GM13976 (cell line): ENCODE measurements around the gene HSPH1.
"Not testable (repeated sequence)": the region's sequence is repeated elsewhere in the genome, so short reads cannot be mapped to it uniquely, and the experiment has no call there.

Experiments
- DNase-seq: peaks from one replicate; pipeline ENCODE4 v3.0.0; 2012; ENCODE audit warnings: low spot score
- in situ Hi-C: fragments of 300-500 bp; cut with MboI; formaldehyde crosslinking; loops from one replicate; pipeline ENCODE4 v1.12.0; 2022; ENCODE audit warnings: low sequenced_read_pairs, mixed read lengths, inconsistent platforms; ENCODE audit not compliant: unreplicated experiment
- TF ChIP-seq, protein P1 (sequence below): IDR thresholded peaks from 2 replicates; pipeline ENCODE4 v1.5.1; 2012; ENCODE audit warnings: borderline replicate concordance, mild to moderate bottlenecking; ENCODE audit not compliant: insufficient read depth; ENCODE audit errors: extremely low read depth, missing control alignments, control extremely low read depth

Gene HSPH1

DNA sequence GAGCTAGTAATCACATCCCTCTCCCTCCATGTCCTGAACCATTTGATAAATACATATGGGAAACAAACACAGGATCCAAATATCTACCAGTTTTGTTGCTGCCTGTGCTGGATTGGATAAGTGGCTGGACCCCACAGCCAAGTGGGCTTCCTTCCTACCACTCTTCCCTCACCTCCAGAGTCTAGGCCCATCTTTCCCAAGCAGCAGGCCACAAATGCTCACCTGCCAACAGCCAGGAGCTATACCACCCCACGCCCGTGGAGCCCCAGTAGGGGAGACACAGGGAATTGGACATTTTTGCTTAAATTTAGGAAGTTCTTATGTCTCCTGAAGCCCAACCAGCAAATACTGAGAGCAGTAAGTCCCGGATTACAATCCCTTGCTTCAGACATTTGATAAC is 55.8 kb downstream of the HSPH1 start:
- no peak for DNase-seq
- in situ Hi-C loops: no loop called here
- TF ChIP-seq, protein P1, sequence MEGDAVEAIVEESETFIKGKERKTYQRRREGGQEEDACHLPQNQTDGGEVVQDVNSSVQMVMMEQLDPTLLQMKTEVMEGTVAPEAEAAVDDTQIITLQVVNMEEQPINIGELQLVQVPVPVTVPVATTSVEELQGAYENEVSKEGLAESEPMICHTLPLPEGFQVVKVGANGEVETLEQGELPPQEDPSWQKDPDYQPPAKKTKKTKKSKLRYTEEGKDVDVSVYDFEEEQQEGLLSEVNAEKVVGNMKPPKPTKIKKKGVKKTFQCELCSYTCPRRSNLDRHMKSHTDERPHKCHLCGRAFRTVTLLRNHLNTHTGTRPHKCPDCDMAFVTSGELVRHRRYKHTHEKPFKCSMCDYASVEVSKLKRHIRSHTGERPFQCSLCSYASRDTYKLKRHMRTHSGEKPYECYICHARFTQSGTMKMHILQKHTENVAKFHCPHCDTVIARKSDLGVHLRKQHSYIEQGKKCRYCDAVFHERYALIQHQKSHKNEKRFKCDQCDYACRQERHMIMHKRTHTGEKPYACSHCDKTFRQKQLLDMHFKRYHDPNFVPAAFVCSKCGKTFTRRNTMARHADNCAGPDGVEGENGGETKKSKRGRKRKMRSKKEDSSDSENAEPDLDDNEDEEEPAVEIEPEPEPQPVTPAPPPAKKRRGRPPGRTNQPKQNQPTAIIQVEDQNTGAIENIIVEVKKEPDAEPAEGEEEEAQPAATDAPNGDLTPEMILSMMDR: no peak

- no peak for DNase-seq
- TF ChIP-seq, protein P1: no peak
Observed at GRCh38 chr13:31105020-31105795, 56.5 kb downstream of the HSPH1 start.

DNA sequence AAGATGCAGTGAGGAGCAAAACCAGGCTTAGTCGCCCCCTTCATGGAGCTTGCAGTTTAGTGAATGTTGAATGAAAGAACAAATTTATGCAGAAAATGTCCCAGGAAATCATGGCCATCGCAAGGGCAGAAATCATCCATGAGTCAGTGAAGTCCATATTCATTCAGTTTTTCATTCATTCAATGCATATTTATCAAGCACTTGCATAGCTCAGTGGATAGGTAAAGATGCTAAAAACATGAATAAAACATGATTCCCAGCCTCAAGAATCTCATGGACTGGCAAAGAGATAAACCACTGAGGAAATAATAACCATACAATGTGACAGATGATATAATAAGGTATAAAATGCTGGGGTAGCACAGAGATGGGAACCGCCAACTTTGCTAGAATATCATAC is 58.8 kb downstream of the HSPH1 start:
- in situ Hi-C loops: no loop called here
- DNase-seq: no peak
- TF ChIP-seq, protein P1: no peak

More at GRCh38 chr13:31105020-31105795, 56.5 kb downstream of the HSPH1 start:
- in situ Hi-C loops: no loop called here

DNA sequence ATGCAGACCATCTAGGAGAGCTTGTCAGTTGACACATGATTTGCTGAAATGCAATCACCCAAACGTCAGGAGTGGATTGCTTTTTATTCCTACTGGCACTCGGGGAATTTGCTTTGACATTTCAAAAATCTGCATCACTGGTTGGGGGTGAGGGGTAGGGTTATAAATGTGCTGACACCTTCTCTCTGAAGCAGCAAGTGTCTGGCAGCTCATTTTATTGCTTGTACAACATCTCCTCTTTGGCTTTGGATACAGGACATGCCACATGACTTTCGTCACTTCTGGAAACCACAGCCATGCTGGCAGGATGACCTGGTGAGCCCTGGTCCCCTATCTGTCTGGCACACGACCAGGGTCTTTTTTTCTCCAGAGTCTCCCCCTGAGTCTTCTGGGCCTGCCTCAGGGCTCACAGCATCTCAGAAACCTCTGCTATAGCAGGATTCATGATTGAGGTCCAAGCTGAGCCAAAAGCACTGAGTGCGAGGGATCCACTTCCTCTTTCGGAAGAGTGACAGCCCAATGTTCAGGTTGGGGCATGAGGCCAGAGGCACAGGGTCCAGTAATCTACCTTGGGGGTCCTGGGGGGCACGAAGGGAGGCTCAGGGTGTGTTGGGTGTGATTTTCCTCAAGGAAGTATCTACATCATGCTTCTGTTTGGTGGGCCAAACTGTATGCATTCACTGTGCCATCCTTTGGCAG is 60.1 kb downstream of the HSPH1 start:
- TF ChIP-seq, protein P1: no peak
- in situ Hi-C loops: no loop called here
- no peak for DNase-seq

GRCh38 chr13:31100721-31101120 is 61.0 kb downstream of the HSPH1 start:
- TF ChIP-seq, protein P1: no peak
- in situ Hi-C loops: no loop called here
- no peak for DNase-seq

GRCh38 chr13:31097911-31098434 is 63.7 kb downstream of the HSPH1 start:
- in situ Hi-C loops, DNase-seq: not testable (repeated sequence)
